OCI-M1 (cell line): ENCODE data around the gene CLEC10A.
"Not testable (repeated sequence)": the region's sequence is repeated elsewhere in the genome, so short reads cannot be mapped to it uniquely, and the experiment has no call there.

Experiments used
- DNase-seq: peaks from one replicate; lab custom pipeline; 2025; lab: John Stamatoyannopoulos, UW

The CLEC10A gene, protein sequence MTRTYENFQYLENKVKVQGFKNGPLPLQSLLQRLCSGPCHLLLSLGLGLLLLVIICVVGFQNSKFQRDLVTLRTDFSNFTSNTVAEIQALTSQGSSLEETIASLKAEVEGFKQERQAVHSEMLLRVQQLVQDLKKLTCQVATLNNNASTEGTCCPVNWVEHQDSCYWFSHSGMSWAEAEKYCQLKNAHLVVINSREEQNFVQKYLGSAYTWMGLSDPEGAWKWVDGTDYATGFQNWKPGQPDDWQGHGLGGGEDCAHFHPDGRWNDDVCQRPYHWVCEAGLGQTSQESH

DNA sequence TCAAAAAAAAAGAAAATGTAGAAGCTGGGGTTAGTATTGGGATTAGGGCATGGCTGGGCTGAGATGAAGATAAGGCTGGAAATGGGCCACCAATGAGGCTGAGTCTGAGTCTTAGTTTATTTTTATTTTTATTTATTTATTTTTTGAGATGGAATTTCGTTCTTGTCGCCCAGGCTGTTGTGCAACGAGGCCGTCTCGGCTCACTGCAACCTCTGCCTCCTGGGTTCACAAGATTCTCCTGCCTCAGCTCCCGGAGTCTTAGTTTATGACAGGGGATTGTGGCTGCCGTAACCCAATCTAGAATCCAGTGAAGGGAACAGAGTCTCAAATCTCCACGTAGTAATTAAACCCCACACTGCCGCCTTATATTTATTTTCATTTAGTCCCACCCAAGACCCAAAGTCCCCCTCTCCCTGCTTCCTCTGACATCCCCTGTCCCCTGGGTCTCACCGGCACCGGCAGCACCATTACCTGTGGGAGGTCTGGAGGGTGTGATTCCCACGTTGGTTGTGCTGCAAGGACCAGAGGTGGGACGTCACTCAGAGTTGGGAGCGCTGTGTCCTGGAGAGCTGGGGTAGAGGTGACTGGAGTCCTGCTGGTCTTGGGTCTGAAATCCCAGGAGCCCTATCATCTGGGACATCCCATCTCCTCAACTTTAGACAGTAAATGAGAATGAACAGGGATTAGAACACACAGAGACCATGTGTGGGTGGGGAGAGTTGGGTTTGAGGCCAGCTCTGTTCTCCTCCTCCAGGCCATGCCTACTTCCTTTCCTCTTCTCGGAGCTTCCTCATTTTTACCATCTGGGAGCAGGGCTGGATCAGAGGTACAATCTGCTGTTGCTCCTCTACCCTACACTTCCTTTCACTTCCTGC is at the start of gene CLEC10A:
Gene CLEC10A (minus strand): TSS at position 671 of the 875 bp plus-strand sequence. CDS start 1,439 bp downstream, outside the sequence.
- peak; percentile 31 for DNase-seq

DNA sequence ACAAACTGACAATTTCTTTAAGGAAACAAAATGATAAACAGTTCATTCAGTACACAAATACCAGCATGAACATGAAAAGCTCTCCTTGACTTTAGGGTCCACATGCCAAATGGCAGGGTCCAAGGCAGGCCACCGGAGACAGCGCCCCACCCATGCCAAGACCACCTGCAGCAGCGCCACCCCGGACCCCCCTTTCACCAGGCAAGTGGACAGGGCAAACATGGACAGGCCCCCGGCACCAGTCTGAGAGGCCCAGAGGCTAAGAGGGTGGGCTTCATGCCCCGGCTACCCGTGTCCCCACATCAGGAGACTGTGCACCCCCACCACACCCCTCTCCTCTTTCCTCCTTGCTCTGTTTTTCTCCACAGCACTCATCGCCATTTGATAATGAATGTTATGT is 49.3 kb upstream of the CLEC10A start:
- DNase-seq, result no peak

DNA sequence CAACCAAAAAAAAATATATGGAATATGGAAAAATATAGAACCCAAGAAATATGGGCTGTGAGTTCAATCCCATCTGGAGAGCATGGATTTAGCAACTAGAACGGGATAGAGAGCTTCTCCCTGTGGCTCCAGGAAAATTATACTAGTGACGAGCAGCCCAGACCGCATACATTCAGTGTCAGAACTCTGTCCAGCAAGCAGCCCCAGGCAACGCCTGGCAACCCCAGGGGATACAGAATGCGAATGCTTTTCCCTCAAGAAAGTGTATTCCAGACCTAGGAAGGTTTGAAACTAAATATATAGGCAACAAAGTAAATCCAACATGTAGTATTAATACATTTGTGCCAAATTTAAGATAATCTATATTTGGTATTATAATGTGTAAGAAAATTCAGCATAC is 48.1 kb upstream of the CLEC10A start:
- no peak for DNase-seq

DNA sequence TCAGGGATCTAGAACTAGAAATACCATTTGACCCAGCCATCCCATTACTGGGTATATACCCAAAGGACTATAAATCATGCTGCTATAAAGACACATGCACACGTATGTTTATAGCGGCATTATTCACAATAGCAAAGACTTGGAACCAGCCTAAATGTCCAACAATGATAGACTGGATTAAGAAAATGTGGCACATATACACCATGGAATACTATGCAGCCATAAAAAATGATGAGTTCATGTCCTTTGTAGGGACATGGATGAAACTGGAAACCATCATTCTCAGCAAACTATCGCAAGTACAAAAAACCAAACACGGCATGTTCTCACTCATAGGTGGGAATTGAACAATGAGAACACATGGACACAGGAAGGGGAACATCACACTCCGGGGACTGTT is 47.5 kb upstream of the CLEC10A start:
- DNase-seq, result not testable (repeated sequence)

DNA sequence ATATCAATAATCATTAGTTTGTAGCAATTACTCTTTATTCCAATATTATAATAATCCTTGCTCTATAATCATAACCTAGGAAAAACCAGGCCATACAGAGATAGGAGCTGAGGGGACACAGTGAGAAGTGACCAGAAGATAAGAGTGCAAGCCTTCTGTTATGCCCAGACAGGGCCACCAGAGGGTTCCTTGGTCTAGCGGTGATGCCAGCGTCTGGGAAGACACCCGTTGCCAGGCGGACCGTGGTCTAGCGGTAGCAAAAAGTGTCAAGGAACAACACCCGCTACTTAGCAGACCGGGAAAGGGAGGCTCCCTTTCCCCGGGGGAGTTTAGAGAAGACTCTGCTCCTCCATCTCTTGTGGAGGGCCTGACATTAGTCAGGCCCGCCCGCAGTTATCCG is 46.3 kb upstream of the CLEC10A start:
- DNase-seq, result not testable (repeated sequence)

DNA sequence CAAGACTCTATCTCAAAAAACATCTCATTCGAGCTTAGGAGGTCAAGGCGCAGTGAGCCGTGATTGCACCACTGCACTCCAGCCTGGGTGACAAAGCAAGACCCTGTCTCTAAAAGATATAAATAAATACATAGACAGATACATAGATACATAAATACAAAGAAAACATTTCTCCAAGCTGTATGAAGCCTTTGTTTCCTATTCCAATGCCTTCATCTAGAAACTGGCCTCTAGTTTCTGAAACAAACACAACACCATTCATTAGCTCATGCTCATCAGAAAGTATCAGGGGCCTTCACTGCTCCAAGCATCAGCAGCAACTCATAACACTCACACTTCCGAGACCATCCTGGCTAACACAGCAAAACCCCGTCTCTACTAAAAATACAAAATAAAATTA is 44.9 kb upstream of the CLEC10A start:
- no peak for DNase-seq

DNA sequence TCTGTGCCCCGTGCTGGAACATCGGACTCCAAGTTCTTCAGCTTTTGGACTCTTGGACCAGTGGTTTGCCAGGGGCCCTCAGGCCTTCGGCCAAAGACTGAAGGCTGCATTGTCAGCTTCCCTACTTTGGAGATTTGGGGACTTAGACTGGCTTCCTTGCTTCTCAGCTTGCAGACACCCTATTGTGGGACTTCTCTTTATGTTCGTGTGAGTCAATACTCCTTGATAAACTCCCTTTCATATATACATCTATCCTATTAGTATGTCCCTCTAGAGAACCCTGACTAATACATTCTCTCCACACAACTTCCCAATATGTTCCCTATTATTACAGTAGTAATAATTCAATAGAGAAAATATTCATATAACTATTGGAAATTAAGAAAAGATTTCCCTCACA is 43.8 kb upstream of the CLEC10A start:
- no peak for DNase-seq

DNA sequence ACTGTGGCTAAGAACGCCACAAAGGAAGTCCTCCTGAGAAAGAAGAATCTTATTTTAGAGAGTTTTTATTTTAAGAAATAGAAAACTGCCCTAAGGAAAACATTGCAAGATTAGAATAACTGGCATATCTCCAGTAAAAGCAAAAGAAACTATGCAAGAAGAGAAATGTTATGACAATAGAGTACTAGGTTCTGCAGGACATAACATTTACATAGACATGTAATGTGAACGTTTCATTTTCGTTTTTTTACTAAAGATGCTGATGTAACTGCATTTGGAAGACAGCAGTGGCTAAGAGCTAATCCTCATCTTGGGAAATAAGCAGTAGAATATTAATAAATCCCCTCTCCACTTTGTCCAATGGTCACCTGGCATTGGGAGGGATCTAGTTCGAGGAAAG is 42.3 kb upstream of the CLEC10A start:
- peak; percentile 34 for DNase-seq

DNA sequence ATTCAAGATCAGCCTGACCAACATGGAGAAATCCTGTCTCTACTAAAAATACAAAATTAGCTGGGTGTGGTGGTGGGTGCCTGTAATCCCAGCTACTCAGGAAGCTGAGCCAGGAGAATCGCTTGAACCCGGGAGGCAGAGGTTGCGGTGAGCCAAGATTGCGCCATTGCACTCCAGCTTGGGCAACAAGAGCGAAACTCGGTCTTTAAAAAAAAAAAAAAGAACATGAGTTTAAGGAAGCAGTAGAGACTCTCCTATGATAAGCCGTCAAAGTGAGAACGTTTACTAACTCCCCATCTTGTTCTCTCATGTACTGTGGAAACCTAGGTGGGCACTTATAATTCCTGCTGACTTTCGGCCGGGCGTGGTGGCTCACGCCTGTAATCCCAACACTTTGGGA is 40.6 kb upstream of the CLEC10A start:
- peak; percentile 58 for DNase-seq

DNA sequence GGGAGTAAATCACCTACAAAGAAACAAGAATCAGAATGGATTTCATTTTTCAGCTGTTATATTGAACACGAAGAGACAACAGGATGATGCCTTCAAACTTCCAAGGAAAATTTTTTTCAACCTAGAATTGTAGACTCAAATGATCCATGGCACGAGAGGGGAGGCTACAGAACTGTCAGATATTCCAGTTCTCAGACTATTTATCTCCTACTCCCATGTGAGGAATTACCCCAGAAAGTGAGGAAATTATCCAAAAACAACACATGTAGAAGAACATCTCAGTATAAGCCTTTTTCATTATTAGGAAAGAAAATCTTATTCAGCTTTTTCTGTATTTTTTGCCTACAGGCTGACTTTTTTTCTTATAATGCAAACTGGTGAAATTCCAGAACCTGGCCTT is 40.1 kb upstream of the CLEC10A start:
- DNase-seq, result no peak

DNA sequence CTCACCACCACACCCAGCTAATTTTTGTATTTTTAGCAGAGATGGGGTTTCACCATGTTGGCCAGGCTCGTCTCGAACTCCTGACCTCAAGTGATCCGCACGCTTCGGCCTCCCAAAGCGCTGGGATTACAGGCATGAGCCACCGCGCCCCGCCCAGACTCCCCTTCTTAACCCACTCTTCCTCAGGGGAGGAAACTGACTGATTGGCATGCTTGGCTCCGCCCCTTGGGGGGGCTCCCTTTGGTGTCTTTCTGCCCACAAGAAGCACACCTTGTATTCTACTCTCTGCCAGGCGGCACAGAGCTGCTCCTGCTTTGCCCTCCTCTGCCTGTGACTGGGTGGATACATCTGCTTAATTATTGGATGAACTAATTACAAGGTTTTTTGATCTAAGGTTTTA is 39.3 kb upstream of the CLEC10A start:
- no peak for DNase-seq

DNA sequence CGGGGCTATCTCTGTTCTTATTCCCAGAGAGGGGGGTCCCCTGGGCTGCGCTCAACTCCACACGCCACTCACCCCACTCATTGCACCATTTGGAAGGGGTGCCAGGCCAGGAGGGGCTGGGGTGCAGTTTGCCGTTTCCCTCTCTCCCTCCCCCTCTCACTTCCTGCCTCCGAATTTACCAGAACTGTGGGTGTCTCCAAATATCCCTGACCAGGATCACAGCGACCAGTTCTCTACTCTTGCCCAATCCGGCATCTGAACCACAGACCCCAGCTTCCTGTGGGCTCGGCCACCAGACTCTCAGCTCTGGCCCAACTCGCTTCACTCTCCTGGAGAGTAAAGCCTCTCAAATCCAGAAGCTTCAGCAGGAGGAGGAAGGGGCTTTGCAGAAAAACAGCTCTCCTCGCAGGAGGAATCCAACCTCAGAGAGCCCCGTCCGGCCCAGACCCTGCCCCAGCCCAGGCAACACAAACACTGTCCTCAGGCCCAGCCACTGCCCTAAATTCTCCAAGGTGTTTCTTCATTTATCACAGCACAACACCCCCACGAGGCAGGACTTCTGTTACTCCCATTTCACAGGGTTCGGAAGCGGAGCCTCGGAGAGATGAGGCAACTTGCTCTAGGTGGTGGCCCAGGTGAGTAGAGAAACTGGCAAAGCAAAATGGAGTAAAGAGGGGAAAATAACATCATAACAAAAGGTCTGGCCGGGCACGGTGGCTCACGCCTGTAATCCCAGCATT is 35.0 kb upstream of the CLEC10A start:
- no peak for DNase-seq

DNA sequence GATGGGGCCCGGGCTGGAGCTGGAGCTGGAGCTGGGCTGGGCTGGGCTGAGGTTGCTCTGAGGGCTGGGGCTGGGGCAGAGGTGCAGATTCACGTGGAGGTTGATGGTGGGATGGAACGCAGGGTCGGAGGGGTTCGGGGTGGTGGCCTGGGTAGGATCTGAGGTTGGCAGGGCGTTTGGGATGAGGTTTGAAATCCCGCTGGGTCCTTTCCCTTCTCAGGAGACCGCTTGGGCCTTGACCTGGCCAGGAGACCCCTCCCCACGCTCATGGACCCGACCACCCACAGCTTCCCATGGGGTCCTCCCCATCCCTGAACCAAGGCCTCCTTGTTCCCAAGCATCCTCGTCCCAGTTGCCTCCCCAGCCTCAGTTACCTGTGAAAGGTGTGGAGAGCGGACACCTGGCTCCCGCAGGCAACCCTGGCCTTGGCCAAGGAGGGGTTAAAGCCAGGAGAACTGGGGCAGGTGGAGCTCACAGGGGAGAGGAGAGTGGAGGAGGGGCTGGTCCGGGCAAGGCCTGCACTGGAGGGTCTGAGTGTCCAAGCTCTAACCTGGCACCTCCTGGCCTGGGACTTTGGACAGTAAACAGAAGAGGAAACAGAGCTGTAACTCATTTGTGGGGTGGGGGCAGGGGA is 34.3 kb upstream of the CLEC10A start, which contains the start of gene ASGR2:
Gene ASGR2 (minus strand): TSS at position 582 of the 634 bp plus-strand sequence. CDS start 582 bp downstream, outside the sequence.
- DNase-seq, result no peak

DNA sequence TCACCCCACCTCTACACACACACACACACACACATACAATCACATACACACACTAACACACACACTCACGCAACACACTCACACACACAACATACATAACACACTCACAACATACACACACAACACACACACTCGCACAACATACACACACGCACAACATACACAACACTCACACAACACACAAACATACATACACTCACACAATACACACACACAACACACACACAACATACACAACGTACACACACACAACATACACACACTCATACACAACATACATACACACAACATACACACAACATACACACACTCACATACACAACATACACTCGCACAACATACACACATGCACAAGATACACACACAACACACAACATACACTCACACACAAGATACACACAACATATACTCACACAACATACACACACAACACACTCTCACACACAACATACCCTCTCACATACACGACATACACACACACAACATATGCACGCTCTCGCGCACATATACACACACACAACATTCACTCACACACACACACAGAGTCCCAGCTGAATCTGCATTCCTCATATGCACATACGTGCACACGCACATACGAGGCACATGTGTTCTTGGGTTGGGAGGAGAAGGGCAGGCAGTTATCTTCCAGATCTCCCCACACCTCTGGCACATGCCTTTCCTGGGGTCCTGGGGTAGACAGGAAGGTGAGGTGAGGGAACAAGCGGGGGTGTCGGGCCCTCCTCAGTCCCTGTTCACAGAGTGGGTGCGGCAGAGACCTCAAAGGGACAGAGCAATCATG is 33.4 kb upstream of the CLEC10A start:
- no peak for DNase-seq

DNA sequence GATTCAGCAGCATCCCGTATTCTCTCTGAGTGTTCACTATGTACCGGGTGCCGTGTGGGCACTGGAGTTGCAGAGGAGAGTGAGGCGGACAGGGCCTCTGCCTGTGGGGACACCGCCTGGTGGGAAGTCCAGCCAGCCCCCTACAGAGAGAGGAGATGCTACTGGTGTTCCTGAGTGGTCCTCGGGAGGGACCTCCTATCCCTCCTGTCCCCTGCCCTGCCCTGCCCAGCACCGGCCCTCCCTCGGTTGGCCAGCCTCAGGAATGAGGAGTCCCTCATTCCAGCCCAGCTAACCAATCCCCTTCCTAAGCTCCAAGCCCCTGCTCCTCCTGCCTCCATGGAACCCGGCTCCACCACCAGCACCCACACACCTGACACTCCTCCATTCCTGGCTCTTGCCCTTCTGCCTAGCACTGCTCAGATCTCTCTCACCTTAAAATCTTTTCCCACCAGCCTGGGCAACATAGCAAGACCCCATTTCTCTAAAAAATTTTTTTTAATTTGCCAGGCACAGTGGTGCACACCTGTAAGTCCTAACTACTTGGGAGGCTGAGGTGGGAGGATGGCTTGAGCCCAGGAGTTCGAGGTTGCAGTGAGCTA is 32.6 kb upstream of the CLEC10A start:
- no peak for DNase-seq

DNA sequence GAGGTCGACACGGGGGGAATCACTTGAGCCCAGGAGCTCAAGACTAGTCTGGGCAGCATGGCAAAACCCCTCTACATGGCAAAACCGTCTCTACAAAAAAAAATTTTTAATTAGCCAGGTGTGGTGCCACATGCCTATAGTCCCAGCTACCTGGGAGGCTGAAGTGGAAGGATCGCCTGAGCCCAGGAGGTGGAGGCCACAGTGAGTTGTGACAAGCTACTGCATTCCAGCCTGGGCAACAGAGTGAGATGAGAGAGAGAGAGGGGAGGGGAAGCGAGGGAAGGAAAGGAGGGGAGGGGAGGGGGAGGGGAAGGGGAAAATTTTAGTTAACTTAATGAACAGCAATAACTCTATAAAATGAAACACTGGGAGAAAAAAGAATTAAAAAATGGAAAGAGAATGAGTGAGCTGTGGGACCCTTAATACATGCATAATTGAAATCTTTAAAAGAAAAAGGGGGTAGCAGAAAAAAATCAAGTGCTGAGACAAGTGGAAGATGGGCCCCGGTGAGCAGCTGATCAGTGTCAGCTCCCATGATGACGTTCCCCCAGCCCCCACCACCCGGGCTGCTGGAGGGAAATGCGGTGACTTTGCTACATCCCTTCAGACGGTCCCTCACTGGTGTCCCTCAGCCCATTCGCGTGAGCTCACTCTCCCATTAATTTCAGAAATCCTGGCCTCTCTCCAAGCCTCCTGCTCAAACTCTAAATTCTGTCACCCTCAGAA is 31.9 kb upstream of the CLEC10A start:
- DNase-seq, result no peak

DNA sequence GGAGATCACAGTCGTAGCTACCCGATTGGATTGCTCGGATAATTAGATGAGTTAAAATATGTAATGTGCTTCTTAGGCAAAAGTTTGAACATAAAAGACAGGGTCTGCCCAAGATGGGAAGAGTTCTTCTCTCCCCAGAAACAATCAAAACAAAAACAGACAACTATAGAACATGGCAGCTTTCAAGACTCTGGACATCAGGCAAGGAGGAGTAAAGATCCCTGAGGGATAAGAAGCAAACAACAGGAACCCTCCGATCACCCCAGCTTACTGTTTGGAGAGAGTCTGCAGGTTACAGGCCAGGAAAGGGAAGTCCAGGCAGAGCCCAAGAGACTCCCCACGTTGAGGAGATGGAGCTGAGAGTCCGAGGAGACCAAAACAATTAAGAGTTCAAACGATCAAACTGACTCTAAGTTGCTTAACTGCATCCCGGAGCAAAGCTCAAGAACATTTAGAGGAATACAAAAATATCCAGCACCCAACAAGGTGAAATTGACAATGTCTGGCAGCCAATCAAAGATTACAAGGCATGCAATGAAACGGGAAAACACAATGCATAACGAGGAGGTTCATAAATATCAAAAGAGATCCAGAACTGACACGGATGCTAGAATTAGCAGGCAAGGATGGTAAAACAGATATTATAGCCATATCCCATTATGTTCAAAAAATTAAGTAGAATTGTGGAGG is 30.7 kb upstream of the CLEC10A start:
- DNase-seq, result no peak

DNA sequence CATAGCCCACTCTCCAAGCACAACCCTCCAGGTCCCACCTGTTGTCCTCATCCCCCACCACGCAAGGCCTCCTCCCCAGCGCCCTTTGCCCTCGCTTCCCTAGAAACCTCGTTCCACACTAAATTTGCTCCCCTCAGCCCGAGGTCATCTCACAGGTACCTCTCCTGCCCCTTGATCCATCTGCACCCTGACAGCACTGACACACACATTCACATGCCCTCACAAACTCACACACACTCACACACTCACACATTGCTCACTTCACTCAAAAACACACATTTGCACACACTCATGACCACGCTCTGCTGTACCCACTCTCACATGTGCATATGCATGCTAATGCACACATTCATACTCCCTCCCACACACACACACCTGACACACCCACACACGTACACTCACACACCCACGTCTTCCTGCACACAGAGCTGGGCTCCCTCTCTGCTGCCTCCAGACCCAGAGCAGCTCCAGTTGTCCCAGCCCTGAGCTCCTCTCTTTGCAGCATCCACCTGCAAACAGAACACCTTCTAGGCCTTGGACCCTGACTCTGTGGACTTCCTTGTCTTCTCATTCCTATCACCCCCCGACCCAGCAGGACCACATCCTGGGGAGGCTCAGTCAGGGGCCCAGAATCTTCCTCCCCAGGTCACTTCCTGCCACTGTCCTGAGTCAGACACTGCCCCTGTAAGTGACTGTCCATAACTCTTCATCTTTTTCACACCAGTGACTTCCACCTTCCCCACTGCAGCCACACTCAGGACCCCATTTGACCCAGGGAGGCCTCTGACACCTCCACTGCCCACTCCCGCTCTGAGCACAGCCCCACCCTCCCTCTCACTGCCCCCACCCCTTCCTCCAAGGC is 29.6 kb upstream of the CLEC10A start:
- DNase-seq, result no peak

DNA sequence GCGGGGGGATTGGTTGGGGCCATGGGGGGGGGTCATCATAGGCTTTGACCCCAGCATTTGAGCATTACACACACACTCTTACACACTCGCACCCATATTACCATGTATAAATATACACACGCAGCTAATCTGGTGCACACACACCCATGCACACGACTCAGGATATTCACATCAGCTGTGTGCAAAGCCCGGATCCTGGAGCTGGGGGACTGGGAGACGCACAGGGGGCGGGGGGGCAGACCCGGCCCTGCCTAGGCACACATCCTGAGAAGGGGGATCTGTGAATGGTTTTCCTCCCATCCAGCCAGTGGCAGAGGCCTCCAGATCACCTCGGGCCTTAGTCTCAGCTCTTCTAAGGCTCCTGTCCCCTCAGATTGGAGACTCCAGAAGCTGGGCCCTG is 28.9 kb upstream of the CLEC10A start:
- DNase-seq, result no peak
